GM12878 (cell line): ENCODE data around the gene SCARB1. TPM values are rescaled to one million over a fixed set of nuclear protein-coding genes. Genes with fewer than 3 reads are reported as not detected.
A peak's percentile ranks its signal among the peaks of the same experiment; 100 is the strongest.

Source experiments
- BMI1 ChIP-seq: fragments of 450-650 bp; IDR thresholded peaks from 2 replicates; pipeline ENCODE4 v1.6.1; 2016; ENCODE audit warnings: mild to moderate bottlenecking, moderate library complexity, borderline replicate concordance
- BRCA1 ChIP-seq: IDR thresholded peaks from 2 replicates; pipeline ENCODE4 v1.6.1; 2011; ENCODE audit warnings: low read depth, low read length, improper control_type of control experiment
- NR2C1 ChIP-seq: fragments of 450-650 bp; IDR thresholded peaks from 2 replicates; pipeline ENCODE4 v1.6.1; 2017; ENCODE audit warnings: antibody characterized with exemption, mild to moderate bottlenecking, moderate library complexity
- NR2F1 ChIP-seq: fragments of 450-650 bp; conservative IDR thresholded peaks from 2 replicates; pipeline ENCODE4 v1.6.1; 2017; ENCODE audit warnings: mild to moderate bottlenecking
- PAX8 ChIP-seq: fragments of 450-650 bp; IDR thresholded peaks from 2 replicates; pipeline ENCODE4 v1.6.1; 2017; ENCODE audit warnings: mild to moderate bottlenecking, moderate library complexity
- SREBF1 ChIP-seq: IDR thresholded peaks from 2 replicates; pipeline ENCODE4 v1.6.1; 2012; ENCODE audit warnings: mild to moderate bottlenecking, low read length
- STAT1 ChIP-seq: fragments of 450-650 bp; conservative IDR thresholded peaks from 2 replicates; pipeline ENCODE4 v1.6.1; 2014; ENCODE audit warnings: antibody characterized with exemption, mild to moderate bottlenecking
- TCF7 ChIP-seq: IDR thresholded peaks from 2 replicates; pipeline ENCODE4 v1.6.1; 2014; ENCODE audit warnings: antibody characterized with exemption, borderline replicate concordance
- ZNF24 ChIP-seq: fragments of 450-650 bp; IDR thresholded peaks from 2 replicates; pipeline ENCODE4 v1.6.1; 2017; ENCODE audit warnings: antibody characterized with exemption, mild to moderate bottlenecking
- ZZZ3 ChIP-seq: IDR thresholded peaks from 2 replicates; pipeline ENCODE4 v1.6.1; 2011; ENCODE audit warnings: low read depth; ENCODE audit not compliant: control insufficient read depth, insufficient read length
- polyA plus RNA-seq, 11 experiments: library from polyadenylated mRNA; depleted of rRNA in 4 of 11; unstranded in 6 of 11; stranded (reverse) in 5 of 11; fragments of >200 nt; fragmentation: Nextera tagmentation in 4 of 11; fragmentation: Illumina TruSeq in 1 of 11; extraction: Ambion mirVana in 4 of 11; extraction: Trizol in 1 of 11; gene quantifications; 1 replicate in 1 of 11; 2 replicates in 10 of 11; pipeline versions ENCODE4 v1.2.1 to v1.2.3, GENCODE V29; 2011 to 2016; ENCODE audit warnings: inconsistent platforms in 2 of 11, missing spikeins in 2 of 11, low read depth in 1 of 11
- total RNA-seq, 4 experiments: library from RNA; depleted of rRNA in 3 of 4; stranded (reverse); fragments of >200 nt in 3 of 4; fragmentation: Illumina TruSeq in 1 of 4; extraction: Trizol in 1 of 4; gene quantifications; 2 replicates each; pipeline versions ENCODE4 v1.2.1 to v1.2.3, GENCODE V29; 2013 to 2021
- TF ChIP-seq, protein P1 (sequence below): fragments of 450-650 bp; IDR thresholded peaks from 2 replicates; pipeline ENCODE4 v1.6.1; 2016; ENCODE audit warnings: mild to moderate bottlenecking, moderate library complexity, borderline replicate concordance
- TF ChIP-seq, protein P2 (sequence below): fragments of 450-650 bp; formaldehyde crosslinking; IDR thresholded peaks from 2 replicates; pipeline ENCODE4 v1.4.0; 2022; ENCODE audit warnings: mild to moderate bottlenecking, moderate library complexity
- TF ChIP-seq, protein P3 (sequence below): fragments of 450-650 bp; IDR thresholded peaks from 2 replicates; pipeline ENCODE4 v1.6.1; 2017; ENCODE audit warnings: mild to moderate bottlenecking, low read depth, inconsistent platforms; ENCODE audit not compliant: poor library complexity, severe bottlenecking
- TF ChIP-seq, protein P4 (sequence below): fragments of 450-650 bp; IDR thresholded peaks from 2 replicates; pipeline ENCODE4 v1.6.1; 2018; ENCODE audit warnings: borderline replicate concordance, mild to moderate bottlenecking; ENCODE audit not compliant: partially characterized antibody

The SCARB1 gene
- total and polyA plus RNA-seq, 10 of the 15 experiments (the other 5 are each of a cell fraction or from before 2014, with no cell fraction given): 0.34 to 104 (median 63.1) TPM

DNA sequence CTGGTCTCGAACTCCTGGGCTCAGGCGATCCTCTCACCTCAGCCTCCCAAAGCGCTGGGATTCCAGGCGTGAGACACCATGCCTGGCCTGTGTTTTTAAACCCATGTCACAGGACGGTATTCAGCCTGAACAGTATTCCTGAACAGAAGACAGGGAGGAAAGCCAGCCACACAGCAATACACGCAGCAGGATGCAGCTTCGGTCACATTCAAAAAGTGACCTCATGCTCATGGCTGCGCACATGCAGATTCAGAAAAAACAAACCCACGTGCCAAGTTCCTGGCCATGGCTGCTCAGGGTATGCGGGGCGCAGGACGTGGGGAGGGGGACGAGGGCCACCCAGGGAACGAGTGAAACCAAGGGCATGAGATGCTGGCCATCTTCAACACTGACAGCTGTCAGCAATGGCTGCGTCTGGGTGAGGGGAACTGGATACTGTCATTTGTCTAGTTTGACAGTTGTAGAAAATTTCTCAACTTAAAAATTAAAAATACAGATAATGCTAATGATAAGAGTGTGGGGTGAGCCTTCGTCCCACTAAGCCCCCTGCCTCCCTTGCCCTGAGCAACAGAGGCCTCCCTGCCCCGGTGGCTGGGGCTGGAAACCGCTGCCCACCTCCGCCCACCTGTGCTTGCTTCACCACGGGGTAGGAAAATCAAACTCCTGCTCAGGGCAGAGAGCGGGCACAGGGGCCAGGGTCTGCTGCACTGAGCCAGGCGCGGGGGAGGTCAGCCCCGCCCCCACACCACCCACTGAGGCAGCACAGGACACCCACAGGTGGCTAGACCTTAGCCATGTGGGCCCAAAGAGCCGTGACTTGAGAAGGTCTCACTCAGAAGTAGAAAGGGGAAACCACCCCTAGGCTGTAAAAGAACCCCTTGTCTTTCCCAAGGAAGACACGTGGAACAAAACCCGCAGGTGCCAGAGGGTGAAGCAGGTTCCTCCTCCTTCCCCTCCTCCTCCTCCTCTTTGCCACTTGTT is 84.2 kb downstream of the SCARB1 start (continued):
- TF ChIP-seq, protein P1, sequence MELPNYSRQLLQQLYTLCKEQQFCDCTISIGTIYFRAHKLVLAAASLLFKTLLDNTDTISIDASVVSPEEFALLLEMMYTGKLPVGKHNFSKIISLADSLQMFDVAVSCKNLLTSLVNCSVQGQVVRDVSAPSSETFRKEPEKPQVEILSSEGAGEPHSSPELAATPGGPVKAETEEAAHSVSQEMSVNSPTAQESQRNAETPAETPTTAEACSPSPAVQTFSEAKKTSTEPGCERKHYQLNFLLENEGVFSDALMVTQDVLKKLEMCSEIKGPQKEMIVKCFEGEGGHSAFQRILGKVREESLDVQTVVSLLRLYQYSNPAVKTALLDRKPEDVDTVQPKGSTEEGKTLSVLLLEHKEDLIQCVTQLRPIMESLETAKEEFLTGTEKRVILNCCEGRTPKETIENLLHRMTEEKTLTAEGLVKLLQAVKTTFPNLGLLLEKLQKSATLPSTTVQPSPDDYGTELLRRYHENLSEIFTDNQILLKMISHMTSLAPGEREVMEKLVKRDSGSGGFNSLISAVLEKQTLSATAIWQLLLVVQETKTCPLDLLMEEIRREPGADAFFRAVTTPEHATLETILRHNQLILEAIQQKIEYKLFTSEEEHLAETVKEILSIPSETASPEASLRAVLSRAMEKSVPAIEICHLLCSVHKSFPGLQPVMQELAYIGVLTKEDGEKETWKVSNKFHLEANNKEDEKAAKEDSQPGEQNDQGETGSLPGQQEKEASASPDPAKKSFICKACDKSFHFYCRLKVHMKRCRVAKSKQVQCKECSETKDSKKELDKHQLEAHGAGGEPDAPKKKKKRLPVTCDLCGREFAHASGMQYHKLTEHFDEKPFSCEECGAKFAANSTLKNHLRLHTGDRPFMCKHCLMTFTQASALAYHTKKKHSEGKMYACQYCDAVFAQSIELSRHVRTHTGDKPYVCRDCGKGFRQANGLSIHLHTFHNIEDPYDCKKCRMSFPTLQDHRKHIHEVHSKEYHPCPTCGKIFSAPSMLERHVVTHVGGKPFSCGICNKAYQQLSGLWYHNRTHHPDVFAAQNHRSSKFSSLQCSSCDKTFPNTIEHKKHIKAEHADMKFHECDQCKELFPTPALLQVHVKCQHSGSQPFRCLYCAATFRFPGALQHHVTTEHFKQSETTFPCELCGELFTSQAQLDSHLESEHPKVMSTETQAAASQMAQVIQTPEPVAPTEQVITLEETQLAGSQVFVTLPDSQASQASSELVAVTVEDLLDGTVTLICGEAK: no peak
- TF ChIP-seq BMI1 (no peak), BRCA1 (no peak), STAT1 (no peak), NR2C1 (no peak), SREBF1 (no peak), PAX8 (no peak), ZZZ3 (no peak), TCF7 (no peak), NR2F1 (peak; percentile 59; the same call in 1 of the 2 replicates), ZNF24 (no peak)
- TF ChIP-seq, protein P2, sequence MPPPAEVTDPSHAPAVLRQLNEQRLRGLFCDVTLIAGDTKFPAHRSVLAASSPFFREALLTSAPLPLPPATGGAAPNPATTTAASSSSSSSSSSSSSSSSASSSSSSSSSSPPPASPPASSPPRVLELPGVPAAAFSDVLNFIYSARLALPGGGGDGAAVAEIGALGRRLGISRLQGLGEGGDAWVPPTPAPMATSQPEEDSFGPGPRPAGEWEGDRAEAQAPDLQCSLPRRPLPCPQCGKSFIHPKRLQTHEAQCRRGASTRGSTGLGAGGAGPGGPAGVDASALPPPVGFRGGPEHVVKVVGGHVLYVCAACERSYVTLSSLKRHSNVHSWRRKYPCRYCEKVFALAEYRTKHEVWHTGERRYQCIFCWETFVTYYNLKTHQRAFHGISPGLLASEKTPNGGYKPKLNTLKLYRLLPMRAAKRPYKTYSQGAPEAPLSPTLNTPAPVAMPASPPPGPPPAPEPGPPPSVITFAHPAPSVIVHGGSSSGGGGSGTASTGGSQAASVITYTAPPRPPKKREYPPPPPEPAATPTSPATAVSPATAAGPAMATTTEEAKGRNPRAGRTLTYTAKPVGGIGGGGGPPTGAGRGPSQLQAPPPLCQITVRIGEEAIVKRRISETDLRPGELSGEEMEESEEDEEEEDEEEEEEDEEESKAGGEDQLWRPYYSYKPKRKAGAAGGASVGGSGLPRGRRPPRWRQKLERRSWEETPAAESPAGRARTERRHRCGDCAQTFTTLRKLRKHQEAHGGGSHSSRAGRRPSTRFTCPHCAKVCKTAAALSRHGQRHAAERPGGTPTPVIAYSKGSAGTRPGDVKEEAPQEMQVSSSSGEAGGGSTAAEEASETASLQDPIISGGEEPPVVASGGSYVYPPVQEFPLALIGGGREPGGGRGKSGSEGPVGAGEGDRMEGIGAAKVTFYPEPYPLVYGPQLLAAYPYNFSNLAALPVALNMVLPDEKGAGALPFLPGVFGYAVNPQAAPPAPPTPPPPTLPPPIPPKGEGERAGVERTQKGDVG (CRISPR knock-in tag): no peak
- TF ChIP-seq, protein P3, sequence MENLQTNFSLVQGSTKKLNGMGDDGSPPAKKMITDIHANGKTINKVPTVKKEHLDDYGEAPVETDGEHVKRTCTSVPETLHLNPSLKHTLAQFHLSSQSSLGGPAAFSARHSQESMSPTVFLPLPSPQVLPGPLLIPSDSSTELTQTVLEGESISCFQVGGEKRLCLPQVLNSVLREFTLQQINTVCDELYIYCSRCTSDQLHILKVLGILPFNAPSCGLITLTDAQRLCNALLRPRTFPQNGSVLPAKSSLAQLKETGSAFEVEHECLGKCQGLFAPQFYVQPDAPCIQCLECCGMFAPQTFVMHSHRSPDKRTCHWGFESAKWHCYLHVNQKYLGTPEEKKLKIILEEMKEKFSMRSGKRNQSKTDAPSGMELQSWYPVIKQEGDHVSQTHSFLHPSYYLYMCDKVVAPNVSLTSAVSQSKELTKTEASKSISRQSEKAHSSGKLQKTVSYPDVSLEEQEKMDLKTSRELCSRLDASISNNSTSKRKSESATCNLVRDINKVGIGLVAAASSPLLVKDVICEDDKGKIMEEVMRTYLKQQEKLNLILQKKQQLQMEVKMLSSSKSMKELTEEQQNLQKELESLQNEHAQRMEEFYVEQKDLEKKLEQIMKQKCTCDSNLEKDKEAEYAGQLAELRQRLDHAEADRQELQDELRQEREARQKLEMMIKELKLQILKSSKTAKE: peak; percentile 44
- TF ChIP-seq, protein P4, sequence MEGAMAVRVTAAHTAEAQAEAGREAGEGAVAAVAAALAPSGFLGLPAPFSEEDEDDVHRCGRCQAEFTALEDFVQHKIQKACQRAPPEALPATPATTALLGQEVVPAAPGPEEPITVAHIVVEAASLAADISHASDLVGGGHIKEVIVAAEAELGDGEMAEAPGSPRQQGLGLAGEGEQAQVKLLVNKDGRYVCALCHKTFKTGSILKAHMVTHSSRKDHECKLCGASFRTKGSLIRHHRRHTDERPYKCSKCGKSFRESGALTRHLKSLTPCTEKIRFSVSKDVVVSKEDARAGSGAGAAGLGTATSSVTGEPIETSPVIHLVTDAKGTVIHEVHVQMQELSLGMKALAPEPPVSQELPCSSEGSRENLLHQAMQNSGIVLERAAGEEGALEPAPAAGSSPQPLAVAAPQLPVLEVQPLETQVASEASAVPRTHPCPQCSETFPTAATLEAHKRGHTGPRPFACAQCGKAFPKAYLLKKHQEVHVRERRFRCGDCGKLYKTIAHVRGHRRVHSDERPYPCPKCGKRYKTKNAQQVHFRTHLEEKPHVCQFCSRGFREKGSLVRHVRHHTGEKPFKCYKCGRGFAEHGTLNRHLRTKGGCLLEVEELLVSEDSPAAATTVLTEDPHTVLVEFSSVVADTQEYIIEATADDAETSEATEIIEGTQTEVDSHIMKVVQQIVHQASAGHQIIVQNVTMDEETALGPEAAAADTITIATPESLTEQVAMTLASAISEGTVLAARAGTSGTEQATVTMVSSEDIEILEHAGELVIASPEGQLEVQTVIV: no peak
